GM12872 (cell line): Measurements from ENCODE around the gene ARMH3.

Experiments
- TF ChIP-seq, protein P1 (sequence below): IDR thresholded peaks from 3 replicates; pipeline ENCODE4 v1.5.1; 2011; ENCODE audit warnings: low read depth, mild to moderate bottlenecking, low read length, moderate library complexity; ENCODE audit not compliant: insufficient read depth

The ARMH3 gene

GRCh38 chr10:101874252-101874651 lies 181.7 kb downstream of the ARMH3 start:
- TF ChIP-seq, protein P1, sequence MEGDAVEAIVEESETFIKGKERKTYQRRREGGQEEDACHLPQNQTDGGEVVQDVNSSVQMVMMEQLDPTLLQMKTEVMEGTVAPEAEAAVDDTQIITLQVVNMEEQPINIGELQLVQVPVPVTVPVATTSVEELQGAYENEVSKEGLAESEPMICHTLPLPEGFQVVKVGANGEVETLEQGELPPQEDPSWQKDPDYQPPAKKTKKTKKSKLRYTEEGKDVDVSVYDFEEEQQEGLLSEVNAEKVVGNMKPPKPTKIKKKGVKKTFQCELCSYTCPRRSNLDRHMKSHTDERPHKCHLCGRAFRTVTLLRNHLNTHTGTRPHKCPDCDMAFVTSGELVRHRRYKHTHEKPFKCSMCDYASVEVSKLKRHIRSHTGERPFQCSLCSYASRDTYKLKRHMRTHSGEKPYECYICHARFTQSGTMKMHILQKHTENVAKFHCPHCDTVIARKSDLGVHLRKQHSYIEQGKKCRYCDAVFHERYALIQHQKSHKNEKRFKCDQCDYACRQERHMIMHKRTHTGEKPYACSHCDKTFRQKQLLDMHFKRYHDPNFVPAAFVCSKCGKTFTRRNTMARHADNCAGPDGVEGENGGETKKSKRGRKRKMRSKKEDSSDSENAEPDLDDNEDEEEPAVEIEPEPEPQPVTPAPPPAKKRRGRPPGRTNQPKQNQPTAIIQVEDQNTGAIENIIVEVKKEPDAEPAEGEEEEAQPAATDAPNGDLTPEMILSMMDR: no peak

DNA sequence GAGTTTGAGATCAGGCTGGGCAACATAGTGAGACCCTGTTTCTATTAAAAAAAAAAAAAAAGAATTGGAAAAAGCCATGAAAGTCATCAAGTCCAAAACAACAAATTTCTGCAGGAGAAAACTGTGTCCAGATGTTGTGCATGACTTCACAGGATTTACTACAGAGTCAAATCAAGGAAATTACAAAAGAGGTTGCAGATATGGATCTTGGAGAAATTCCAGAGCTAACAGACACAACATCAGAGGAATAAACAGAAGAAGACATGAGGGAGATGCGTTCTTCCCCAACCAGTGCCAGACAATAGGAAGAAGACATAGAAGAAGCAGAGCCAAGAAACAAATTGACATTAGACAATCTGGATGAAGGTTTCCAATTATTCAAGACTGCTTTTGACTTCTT lies 188.0 kb downstream of the ARMH3 start:
- TF ChIP-seq, protein P1: no peak

DNA sequence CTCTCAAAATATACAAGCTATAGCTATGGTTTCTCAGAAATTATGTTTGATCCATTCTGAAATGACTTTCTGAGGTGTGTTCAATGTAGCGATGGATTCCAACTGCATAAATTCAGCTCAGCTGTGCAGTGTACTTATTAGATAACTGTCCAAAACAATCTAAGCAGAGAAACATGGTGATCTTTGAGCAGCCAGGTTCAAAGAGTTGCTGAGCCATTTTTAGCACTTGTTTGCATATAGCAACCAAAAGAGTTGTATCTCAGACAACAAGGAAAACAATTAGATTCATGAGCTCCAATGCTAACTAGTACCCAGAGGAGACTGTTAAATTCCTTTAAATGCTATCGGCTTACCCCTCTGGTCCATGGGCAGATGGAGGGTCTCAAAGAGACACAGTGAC lies 196.4 kb downstream of the ARMH3 start:
- TF ChIP-seq, protein P1: no peak

GRCh38 chr10:101858723-101859500 lies 197.1 kb downstream of the ARMH3 start:
- TF ChIP-seq, protein P1: no peak

- TF ChIP-seq, protein P1: no peak
Measured at GRCh38 chr10:101857802-101858476, 198.0 kb downstream of the ARMH3 start.

DNA sequence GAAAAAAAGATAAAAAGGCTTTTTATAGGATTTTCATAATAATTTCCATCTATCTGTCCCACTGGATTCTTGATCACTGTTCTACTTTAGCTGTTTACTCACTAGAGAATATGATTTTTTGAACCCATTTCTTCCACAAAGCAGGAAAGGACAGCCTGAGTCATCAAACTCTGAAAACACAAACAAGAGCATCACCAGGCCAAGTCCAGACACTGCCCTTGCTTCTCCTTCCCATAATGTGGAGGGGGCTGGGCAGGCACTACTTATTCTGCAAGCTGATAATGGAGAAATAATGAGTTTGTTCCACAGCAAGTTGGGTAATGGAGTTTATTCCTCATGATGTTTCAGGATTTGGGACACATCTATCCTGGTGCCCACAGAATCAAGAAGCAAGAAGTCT lies 199.3 kb downstream of the ARMH3 start:
- TF ChIP-seq, protein P1: no peak

GRCh38 chr10:101851411-101852116 lies 204.4 kb downstream of the ARMH3 start:
- TF ChIP-seq, protein P1: no peak
